ENCODE data around the gene OBSCN. TPM values are rescaled to one million over a fixed set of nuclear protein-coding genes. Genes with fewer than 3 reads are reported as not detected.

Gene OBSCN
- total RNA-seq, 1 donor from 2014 or later = 5.1 TPM

DNA sequence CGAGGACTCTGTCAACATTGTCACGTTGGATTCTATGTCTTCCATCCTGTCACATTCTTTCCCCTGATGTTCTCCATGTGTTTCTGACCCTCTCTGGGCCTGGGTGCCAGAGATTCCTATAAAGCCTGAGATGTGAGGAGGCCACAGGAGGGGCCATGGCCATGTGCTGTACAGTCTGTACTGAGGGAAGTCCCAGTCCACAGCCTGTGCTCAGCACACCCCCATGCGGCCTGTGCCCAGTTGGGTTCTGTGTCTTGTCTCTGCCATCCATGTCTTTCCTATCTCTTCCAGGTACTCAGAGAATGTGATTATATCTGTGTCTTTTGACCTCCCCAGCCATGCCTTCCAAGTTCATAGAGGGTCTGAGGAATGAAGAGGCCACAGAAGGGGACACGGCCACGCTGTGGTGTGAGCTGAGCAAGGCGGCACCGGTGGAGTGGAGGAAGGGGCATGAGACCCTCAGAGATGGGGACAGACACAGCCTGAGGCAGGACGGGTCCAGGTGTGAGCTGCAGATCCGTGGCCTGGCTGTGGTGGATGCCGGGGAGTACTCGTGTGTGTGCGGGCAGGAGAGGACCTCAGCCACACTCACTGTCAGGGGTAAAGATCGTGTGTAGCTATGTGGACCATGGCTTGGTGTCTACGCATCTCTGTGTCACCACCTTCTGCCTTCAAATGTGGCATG, 86.1 kb downstream of the OBSCN start:
- Mint-ChIP-seq H3K36me3 (peaks cover 43% of the 10 kb centered on the region), H3K4me3 (no peak overlapping the region), H3K27ac (no peak overlapping the region), H3K27me3 (ENCODE audit: insufficient read depth, low read depth) (peaks cover 6% of the 10 kb centered on the region), H3K9me3 (peaks cover 4% of the 10 kb centered on the region), H3K4me1 (no peaks in the 10 kb centered on the region)
- DNase-seq (ENCODE audit: low spot score) = no peak
- no peak overlapping the region for H3K27ac ChIP-seq
- H3F3A ChIP-seq (ENCODE audit: low read depth) = no peaks in the 10 kb centered on the region
- no peaks in the 10 kb centered on the region for H3K9me3 ChIP-seq (ENCODE audit: low read depth)
- no peaks in the 10 kb centered on the region for H4K20me1 ChIP-seq (ENCODE audit: low read depth)
- H3K27me3 ChIP-seq = no peaks in the 10 kb centered on the region
- H3K4me2 ChIP-seq = no peak overlapping the region
- no peaks in the 10 kb centered on the region for H3K4me1 ChIP-seq
- H3K4me3 ChIP-seq = no peak overlapping the region
- no peak overlapping the region for H2AFZ ChIP-seq (replicated peaks)
- H3K36me3 ChIP-seq = no peaks in the 10 kb centered on the region
- TF ChIP-seq, protein P1, sequence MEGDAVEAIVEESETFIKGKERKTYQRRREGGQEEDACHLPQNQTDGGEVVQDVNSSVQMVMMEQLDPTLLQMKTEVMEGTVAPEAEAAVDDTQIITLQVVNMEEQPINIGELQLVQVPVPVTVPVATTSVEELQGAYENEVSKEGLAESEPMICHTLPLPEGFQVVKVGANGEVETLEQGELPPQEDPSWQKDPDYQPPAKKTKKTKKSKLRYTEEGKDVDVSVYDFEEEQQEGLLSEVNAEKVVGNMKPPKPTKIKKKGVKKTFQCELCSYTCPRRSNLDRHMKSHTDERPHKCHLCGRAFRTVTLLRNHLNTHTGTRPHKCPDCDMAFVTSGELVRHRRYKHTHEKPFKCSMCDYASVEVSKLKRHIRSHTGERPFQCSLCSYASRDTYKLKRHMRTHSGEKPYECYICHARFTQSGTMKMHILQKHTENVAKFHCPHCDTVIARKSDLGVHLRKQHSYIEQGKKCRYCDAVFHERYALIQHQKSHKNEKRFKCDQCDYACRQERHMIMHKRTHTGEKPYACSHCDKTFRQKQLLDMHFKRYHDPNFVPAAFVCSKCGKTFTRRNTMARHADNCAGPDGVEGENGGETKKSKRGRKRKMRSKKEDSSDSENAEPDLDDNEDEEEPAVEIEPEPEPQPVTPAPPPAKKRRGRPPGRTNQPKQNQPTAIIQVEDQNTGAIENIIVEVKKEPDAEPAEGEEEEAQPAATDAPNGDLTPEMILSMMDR (IDR thresholded peaks at IDR 0.05) = no peak
- no peak for TF ChIP-seq EZH2 (IDR thresholded peaks at IDR 0.05)
- TF ChIP-seq EZH2phosphoT487 (IDR thresholded peaks at IDR 0.05) = no peak
- H3K79me2 ChIP-seq (ENCODE audit: low read depth) = no peaks in the 10 kb centered on the region
- H3K9ac ChIP-seq = no peak overlapping the region

GRCh38 chr1:228294717-228295116, 86.9 kb downstream of the OBSCN start:
- Histone ChIP-seq H3F3A (ENCODE audit: low read depth) (no peaks in the 10 kb centered on the region), H2AFZ (replicated peaks) (no peak overlapping the region), H3K36me3 (no peaks in the 10 kb centered on the region), H4K20me1 (ENCODE audit: low read depth) (no peaks in the 10 kb centered on the region), H3K4me2 (no peak overlapping the region), H3K9ac (no peak overlapping the region), H3K4me3 (no peak overlapping the region), H3K27me3 (no peaks in the 10 kb centered on the region), H3K4me1 (no peaks in the 10 kb centered on the region), H3K9me3 (ENCODE audit: low read depth) (no peaks in the 10 kb centered on the region), H3K27ac (no peak overlapping the region), H3K79me2 (ENCODE audit: low read depth) (no peaks in the 10 kb centered on the region)
- no peak for DNase-seq (ENCODE audit: low spot score)
- Mint-ChIP-seq H3K4me3 (no peak overlapping the region), H3K27me3 (ENCODE audit: insufficient read depth, low read depth) (peaks cover 6% of the 10 kb centered on the region), H3K9me3 (peaks cover 6% of the 10 kb centered on the region), H3K4me1 (no peaks in the 10 kb centered on the region), H3K36me3 (peaks cover 49% of the 10 kb centered on the region), H3K27ac (no peak overlapping the region)
- TF ChIP-seq EZH2phosphoT487 (IDR thresholded peaks at IDR 0.05) (no peak), EZH2 (IDR thresholded peaks at IDR 0.05) (no peak)
- TF ChIP-seq, protein P1 (IDR thresholded peaks at IDR 0.05) = no peak

DNA sequence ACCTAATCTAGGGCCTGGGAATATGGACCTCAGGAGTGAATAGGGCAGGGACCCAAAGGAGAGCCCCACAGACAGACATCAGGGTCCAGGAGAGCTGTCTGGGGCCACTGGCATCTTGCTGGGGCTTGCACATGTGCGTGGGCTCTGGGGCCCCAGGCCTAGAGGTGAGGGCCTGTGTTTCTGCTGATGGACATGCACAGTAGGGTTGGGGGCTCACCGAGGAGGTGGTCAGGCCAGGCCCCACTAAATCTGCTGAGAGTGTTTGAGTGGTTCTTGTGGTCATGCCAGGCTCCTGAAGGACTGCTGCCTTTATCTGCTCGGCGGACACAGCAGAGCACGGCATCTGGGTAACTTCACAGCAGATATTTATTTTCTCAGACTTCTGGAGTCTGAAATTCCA, 87.4 kb downstream of the OBSCN start:
- H3K9me3 Mint-ChIP-seq = peaks cover 9% of the 10 kb centered on the region
- Histone ChIP-seq H3K9ac (no peak overlapping the region), H3K4me1 (no peaks in the 10 kb centered on the region), H3K27ac (no peak overlapping the region), H3K9me3 (ENCODE audit: low read depth) (no peaks in the 10 kb centered on the region), H3F3A (ENCODE audit: low read depth) (no peaks in the 10 kb centered on the region), H3K36me3 (no peaks in the 10 kb centered on the region), H3K4me2 (no peak overlapping the region), H3K4me3 (no peak overlapping the region), H2AFZ (replicated peaks) (no peak overlapping the region), H3K79me2 (ENCODE audit: low read depth) (no peaks in the 10 kb centered on the region), H3K27me3 (no peaks in the 10 kb centered on the region), H4K20me1 (ENCODE audit: low read depth) (no peaks in the 10 kb centered on the region)
- no peak overlapping the region for H3K27ac Mint-ChIP-seq
- peaks cover 6% of the 10 kb centered on the region for H3K27me3 Mint-ChIP-seq (ENCODE audit: insufficient read depth, low read depth)
- no peak for TF ChIP-seq EZH2phosphoT487 (IDR thresholded peaks at IDR 0.05)
- DNase-seq (ENCODE audit: low spot score) = no peak
- peaks cover 53% of the 10 kb centered on the region for H3K36me3 Mint-ChIP-seq
- no peaks in the 10 kb centered on the region for H3K4me1 Mint-ChIP-seq
- no peak overlapping the region for H3K4me3 Mint-ChIP-seq

GRCh38 chr1:228295981-228296380, 88.1 kb downstream of the OBSCN start:
- no peak overlapping the region for H2AFZ ChIP-seq (replicated peaks)
- H3K4me3 ChIP-seq = no peak overlapping the region
- H3K27ac ChIP-seq = no peak overlapping the region
- H3K27me3 Mint-ChIP-seq (ENCODE audit: insufficient read depth, low read depth) = peaks cover 5% of the 10 kb centered on the region
- TF ChIP-seq EZH2 (IDR thresholded peaks at IDR 0.05) = no peak
- no peak for TF ChIP-seq EZH2phosphoT487 (IDR thresholded peaks at IDR 0.05)
- TF ChIP-seq, protein P1 (IDR thresholded peaks at IDR 0.05) = no peak
- no peak overlapping the region for H3K9ac ChIP-seq
- H3K27ac Mint-ChIP-seq = no peak overlapping the region
- no peaks in the 10 kb centered on the region for H3K4me1 ChIP-seq
- no peaks in the 10 kb centered on the region for H3K36me3 ChIP-seq
- no peaks in the 10 kb centered on the region for H3K27me3 ChIP-seq
- no peaks in the 10 kb centered on the region for H4K20me1 ChIP-seq (ENCODE audit: low read depth)
- no peaks in the 10 kb centered on the region for H3F3A ChIP-seq (ENCODE audit: low read depth)
- H3K4me1 Mint-ChIP-seq = no peaks in the 10 kb centered on the region
- H3K9me3 Mint-ChIP-seq = peaks cover 11% of the 10 kb centered on the region
- no peaks in the 10 kb centered on the region for H3K79me2 ChIP-seq (ENCODE audit: low read depth)
- DNase-seq (ENCODE audit: low spot score) = no peak
- peaks cover 60% of the 10 kb centered on the region for H3K36me3 Mint-ChIP-seq
- H3K4me3 Mint-ChIP-seq = no peak overlapping the region
- no peaks in the 10 kb centered on the region for H3K9me3 ChIP-seq (ENCODE audit: low read depth)
- H3K4me2 ChIP-seq = no peak overlapping the region
